Bronchial epithelial cell (primary cell): ENCODE measurements around the gene HOXC11. TPM values are rescaled to one million over a fixed set of nuclear protein-coding genes. Genes with fewer than 3 reads are reported as not detected.

Experiments
- DNase-seq: peaks from one replicate; pipeline ENCODE4 v3.0.0-alpha.2; 2010; ENCODE audit warnings: low read depth
- FAIRE-seq: peaks from 2 replicates; lab custom pipeline; 2011; peaks lifted over from hg19 to GRCh38; lab: Jason Lieb, UNC
- H3K27me3 ChIP-seq: 2 replicates; pipeline ENCODE4 v1.5.1; 2011; ENCODE audit warnings: low read length; ENCODE audit not compliant: control insufficient read depth, insufficient read depth
- H3K36me3 ChIP-seq: 2 replicates; pipeline ENCODE4 v1.5.1; 2011; ENCODE audit warnings: low read length; ENCODE audit not compliant: control insufficient read depth, insufficient read depth
- H3K4me3 ChIP-seq: 2 replicates; pipeline ENCODE4 v1.5.1; 2011; ENCODE audit warnings: mild to moderate bottlenecking, low read depth, low read length, control low read depth
- CTCF ChIP-seq: IDR thresholded peaks from 2 replicates; pipeline ENCODE4 v1.5.1; 2011; ENCODE audit warnings: mild to moderate bottlenecking, moderate library complexity, low read length, control low read depth, inconsistent platforms; ENCODE audit not compliant: insufficient read depth, severe bottlenecking
- total RNA-seq: library from RNA; depleted of rRNA; stranded (reverse); fragments of >200 nt; gene quantifications from 2 replicates; pipeline ENCODE4 v1.2.1, GENCODE V29; 2014

Gene HOXC11
- total RNA-seq, 1 donor from 2014 or later, result not detected

- DNase-seq (no peak), FAIRE-seq (no peak)
- Histone ChIP-seq H3K36me3 (no peaks in the 10 kb centered on the region), H3K27me3 (peaks cover 86% of the 10 kb centered on the region), H3K4me3 (no peak overlapping the region)
- TF ChIP-seq CTCF, result no peak
Observed at GRCh38 chr12:53988541-53989226, 15.8 kb downstream of the HOXC11 start.

- no peaks in the 10 kb centered on the region for H3K36me3 ChIP-seq
- H3K27me3 ChIP-seq, result peaks cover 85% of the 10 kb centered on the region
- DNase-seq, result peak; percentile 12
- H3K4me3 ChIP-seq, result no peak overlapping the region
- peak; percentile 50 for TF ChIP-seq CTCF
- no peak for FAIRE-seq
Observed at GRCh38 chr12:53989227-53990113, 16.5 kb downstream of the HOXC11 start.

- no peak for FAIRE-seq
- Histone ChIP-seq H3K4me3 (no peak overlapping the region), H3K27me3 (peaks cover 88% of the 10 kb centered on the region)
Observed at GRCh38 chr12:53990311-53991076, 17.6 kb downstream of the HOXC11 start.

GRCh38 chr12:53991077-53991460 lies 18.1 kb downstream of the HOXC11 start:
- H3K27me3 ChIP-seq, result peaks cover 86% of the 10 kb centered on the region
- peak; percentile 13 for FAIRE-seq

More at GRCh38 chr12:53990311-53991076, 17.6 kb downstream of the HOXC11 start:
- no peak for TF ChIP-seq CTCF
- DNase-seq, result no peak
- H3K36me3 ChIP-seq, result no peaks in the 10 kb centered on the region

More at GRCh38 chr12:53991077-53991460, 18.1 kb downstream of the HOXC11 start:
- Histone ChIP-seq H3K36me3 (no peaks in the 10 kb centered on the region), H3K4me3 (no peak overlapping the region)
- DNase-seq, result no peak
- no peak for TF ChIP-seq CTCF
